ENCODE results near the gene RIC8A.
"Not testable (repeated sequence)": the region's sequence is repeated elsewhere in the genome, so short reads cannot be mapped to it uniquely, and the experiment has no call there.

Gene RIC8A

DNA sequence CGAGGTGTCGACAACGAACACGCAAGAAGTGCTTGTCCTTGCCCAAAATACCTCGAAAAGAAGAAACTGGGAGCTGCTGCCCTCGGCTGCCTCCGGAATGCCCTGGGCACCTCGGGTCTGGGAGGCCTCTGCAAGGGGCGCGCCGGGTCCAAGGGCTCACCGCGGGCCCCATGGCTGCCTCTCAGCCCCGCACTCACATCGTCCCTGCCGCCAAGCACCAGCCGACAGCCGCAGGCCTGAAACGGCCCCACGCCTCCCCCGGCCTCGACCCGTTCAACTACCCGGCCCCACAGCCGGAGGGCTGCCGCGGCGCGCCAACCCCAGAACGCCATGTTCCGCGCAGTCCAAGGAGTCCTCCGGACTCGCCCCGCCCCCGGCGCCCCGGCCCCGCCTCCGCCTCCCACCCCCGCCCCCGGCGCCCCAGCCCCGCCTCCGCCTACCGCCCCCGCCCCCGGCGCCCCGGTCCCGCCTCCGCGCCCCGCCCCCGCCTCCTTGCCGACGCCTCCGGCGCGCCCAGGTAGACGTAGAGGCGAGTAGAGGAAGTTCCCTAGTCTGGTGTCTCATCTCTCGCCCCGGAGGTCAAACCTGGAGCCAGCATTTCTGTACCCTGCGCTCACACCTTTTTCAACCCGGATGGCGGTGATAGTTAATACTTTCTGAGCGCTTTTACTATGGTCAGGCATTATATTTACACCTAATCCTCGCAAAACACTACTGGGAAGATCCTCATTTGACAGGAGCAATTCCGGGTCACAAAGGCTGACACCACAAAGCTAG lies 28.7 kb downstream of the RIC8A start, which contains the start of gene SIRT3:
TSS of gene SIRT3 (minus strand) at position 346 of the 777 bp plus-strand sequence. CDS start at position 332, 14 bp downstream.
- peak within 1 kb of the TSS; percentile 100 for H3K4me3 ChIP-seq (ENCODE audit: low read depth, low read length)
- DNase-seq (ENCODE audit: low read depth): peak; percentile 36

DNA sequence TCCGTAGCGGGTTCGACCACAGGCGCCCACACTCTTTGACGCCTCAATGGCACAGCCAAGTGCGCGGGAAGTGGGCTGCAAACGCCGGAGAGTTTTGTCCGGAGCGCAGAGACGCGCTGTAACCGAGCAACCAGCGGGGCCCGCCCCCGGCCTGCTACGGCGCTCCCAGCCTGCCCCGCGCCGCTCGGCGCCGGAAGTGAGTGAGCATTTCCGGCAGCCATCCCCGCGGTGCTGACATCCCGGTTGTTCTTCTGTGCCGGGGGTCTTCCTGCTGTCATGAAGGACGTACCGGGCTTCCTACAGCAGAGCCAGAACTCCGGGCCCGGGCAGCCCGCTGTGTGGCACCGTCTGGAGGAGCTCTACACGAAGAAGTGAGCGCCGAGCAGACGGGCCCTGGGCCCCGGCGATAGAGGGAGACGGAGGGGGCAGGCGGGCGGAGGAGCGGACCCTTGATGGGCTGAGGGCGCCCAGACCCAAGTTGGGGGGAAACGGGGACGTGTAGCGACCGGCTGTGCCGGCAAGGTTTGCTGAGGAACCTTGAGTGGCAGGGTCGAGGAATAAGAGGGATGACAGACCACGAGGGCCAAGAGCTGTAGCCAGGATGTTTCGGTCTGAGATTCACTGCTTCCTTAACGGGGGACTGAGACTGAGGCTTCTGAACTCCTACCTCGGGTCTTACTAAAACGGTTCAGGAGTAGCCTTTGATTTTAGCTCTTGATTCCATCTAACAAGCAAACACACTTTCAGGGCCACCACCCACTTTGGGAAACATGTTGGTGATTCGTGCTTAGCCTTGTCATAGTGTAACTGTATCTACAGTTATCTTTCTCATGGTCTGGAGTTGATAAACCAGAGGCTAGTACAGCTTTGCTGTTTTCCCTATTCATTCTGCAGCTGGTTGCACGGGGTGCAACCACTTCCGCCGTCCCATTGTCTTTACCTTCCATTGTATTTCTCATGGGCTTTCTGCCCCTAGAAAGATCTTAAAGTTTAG lies 29.6 kb downstream of the RIC8A start, which contains the start of gene PSMD13:
TSS of gene PSMD13 (plus strand) at position 203 of the 994 bp plus-strand sequence. CDS start at position 277, 74 bp downstream.
- H3K4me3 ChIP-seq (ENCODE audit: low read depth, low read length): peak within 1 kb of the TSS; percentile 100
- DNase-seq (ENCODE audit: low read depth): peak; percentile 49

DNA sequence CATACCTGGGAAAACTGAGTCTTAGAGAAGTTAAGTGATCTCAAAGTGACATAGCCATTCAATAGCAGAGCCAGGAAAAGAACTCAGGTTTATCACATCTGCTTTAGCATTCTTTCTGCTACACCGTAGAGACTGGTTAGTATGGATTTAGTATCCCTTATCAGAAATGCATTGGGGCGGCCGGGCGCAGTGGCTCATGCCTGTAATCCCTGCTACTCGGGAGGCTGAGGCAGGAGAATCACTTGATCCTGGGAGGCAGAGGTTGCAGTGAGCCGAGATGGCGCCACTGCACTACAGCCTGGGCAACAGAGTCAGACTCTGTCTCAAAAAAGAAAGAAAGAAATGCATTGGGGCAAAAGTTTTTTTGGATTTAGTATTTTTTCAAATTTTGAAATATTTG lies 30.8 kb downstream of the RIC8A start:
- H3K4me3 ChIP-seq (ENCODE audit: low read depth, low read length); DNase-seq (ENCODE audit: low read depth): not testable (repeated sequence)

DNA sequence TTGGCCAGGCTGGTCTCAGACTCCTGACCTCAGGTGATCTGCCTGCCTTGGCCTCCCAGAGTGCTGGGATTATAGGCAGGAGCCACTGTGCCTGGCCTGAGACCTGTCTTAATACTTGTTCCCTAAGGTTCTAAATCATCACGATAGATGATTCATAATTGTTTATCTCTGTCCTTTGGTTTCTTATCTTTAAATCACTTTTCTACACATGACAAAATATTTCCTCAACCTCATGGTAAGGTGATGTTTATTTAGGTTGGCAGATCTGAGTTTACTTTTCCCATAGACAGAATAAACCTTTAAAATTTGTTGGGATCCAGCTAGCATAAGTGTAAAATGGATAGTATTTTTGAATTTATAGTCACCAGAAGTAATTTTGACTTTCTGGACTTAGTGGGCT lies 32.8 kb downstream of the RIC8A start:
- no peak overlapping the region for H3K4me3 ChIP-seq (ENCODE audit: low read depth, low read length)
- no peak for DNase-seq (ENCODE audit: low read depth)

DNA sequence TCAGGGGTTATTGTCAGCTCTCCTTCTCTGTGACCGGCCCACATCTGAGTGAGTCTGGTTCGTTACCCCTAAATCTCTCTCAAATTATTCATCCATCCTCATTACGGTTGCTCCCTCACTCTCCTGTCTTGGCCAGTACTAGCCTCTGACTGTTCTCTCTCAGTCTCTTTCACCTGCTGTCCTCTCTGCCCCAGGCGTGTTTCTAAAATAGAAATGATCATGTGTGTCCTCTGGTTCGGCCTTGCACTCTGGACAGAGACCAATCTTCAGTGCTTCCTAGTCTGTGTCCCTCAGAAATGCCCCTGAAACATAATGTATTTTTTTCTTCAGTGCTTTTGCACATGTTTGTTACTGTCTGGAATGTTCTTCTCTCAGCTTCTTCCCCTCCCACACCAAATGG lies 34.1 kb downstream of the RIC8A start:
- H3K4me3 ChIP-seq (ENCODE audit: low read depth, low read length): no peak overlapping the region
- DNase-seq (ENCODE audit: low read depth): no peak

- H3K4me3 ChIP-seq (ENCODE audit: low read depth, low read length): no peak overlapping the region
- DNase-seq (ENCODE audit: low read depth): no peak
Measured at GRCh38 chr11:244376-244775, 36.9 kb downstream of the RIC8A start.

GRCh38 chr11:249062-249461 lies 41.6 kb downstream of the RIC8A start:
- DNase-seq (ENCODE audit: low read depth): no peak

GRCh38 chr11:250274-250673 lies 42.8 kb downstream of the RIC8A start:
- DNase-seq (ENCODE audit: low read depth): no peak
- no peak overlapping the region for H3K4me3 ChIP-seq (ENCODE audit: low read depth, low read length)

More at GRCh38 chr11:249062-249461, 41.6 kb downstream of the RIC8A start:
- no peak overlapping the region for H3K4me3 ChIP-seq (ENCODE audit: low read depth, low read length)

DNA sequence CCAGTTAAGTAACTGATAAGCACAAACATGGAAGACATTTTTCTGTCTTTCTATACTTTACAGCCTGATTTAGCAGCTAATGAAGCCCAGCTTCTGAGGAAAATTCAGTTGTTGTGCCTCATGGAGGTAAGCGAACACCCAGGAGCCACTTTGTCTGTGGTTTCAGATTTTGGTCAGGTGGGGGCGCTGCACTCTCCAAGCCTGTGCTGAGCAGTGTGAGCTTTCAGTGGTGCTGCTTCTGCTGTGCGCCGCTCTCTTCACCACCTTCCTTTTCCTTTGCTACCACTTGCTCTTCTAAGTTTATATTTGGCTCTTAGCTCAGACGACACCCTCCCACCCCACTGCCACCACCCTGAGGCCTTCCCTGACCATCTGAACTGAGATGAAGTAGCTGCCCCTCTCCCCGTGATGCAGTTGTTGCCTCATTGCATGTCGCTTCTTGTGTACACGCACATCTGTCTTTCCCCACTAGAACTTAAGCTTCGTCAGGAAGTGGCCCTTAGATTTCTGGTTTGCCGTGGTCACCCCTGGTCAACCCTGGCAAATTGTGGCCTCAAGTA lies 43.3 kb downstream of the RIC8A start:
- DNase-seq (ENCODE audit: low read depth): peak; percentile 8
- H3K4me3 ChIP-seq (ENCODE audit: low read depth, low read length): no peak overlapping the region

GRCh38 chr11:251550-251949 lies 44.0 kb downstream of the RIC8A start:
- no peak overlapping the region for H3K4me3 ChIP-seq (ENCODE audit: low read depth, low read length)
- no peak for DNase-seq (ENCODE audit: low read depth)

DNA sequence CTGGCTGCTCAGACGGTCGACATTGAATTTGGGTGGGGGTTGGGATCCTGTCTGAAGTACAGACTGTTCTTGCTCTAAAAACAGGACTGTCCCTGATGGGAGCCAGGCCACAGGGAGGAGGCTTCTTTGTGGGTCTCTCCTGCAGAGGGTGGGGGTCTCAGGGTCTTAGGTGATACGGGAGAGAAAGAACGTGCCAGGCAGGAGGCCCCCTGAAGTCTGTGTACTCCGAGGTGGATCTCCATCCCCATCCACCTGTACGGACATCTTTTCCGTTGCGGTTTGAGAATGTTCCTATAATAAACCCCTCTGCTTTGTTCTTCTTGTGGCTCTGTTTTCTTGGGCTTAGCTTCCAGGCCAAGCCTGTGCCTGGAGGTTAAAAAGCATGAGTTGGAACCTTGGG lies 45.2 kb downstream of the RIC8A start:
- no peak for DNase-seq (ENCODE audit: low read depth)
- no peak overlapping the region for H3K4me3 ChIP-seq (ENCODE audit: low read depth, low read length)

DNA sequence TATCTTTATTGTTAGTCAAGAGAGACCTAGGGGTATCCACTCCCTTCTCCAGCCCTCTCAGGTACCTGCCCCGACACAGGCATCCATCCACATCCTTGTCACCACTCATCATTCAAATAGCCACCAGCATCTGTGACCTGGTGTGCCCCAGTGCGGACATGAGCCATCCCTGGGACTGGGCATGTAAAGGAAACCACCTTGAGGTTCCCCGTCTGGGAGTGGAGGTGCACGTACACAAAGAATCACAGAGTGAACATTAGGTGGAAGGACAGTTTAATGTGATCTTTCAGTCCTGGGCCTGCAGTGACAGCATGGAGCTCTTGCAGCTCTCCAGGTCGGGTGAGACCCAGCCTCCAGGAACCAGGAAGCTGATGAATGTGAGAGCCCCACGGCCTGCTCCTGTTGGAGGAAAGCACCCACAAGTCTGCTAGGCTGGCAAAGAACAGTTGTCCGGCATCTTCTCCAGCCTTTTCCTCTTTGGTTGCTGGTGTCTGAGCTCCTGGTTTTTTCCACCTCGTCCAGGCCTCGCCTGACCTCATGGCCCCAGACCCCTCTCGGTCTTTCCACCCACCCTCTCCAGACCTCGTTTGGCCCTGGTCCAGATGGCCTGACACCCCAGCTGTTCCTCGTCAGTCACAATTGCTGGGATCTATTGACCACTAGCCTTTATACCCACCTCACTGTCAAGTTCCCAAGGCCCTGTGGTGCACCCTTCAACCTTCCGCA lies 45.8 kb downstream of the RIC8A start:
- no peak for DNase-seq (ENCODE audit: low read depth)

GRCh38 chr11:253886-254270 lies 46.4 kb downstream of the RIC8A start:
- no peak overlapping the region for H3K4me3 ChIP-seq (ENCODE audit: low read depth, low read length)
- DNase-seq (ENCODE audit: low read depth): no peak

More for the DNA sequence above, 45.8 kb downstream of the RIC8A start:
- H3K4me3 ChIP-seq (ENCODE audit: low read depth, low read length): no peak overlapping the region

- H3K4me3 ChIP-seq (ENCODE audit: low read depth, low read length): no peak overlapping the region
- no peak for DNase-seq (ENCODE audit: low read depth)
Measured at GRCh38 chr11:255176-255575, 47.7 kb downstream of the RIC8A start.

DNA sequence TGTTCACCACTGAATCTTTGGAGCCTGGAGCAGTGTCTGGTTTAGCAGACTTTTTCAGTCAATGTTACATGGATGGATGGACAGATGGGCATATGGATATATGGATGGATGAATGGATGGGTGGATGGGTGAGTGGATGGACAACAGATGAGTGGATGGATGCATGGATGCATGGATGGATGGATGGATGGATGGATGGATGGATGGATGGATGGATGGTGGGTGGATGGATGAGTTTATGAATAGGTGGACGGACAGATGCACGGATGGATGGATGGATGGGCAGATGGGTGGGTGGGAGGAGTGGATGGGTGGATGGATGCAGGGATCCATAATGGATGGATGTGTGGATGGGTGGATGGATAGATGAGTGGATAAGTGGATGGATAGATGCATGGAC lies 48.3 kb downstream of the RIC8A start:
- no peak for DNase-seq (ENCODE audit: low read depth)
- no peak overlapping the region for H3K4me3 ChIP-seq (ENCODE audit: low read depth, low read length)

GRCh38 chr11:256952-257737 lies 49.6 kb downstream of the RIC8A start:
- no peak for DNase-seq (ENCODE audit: low read depth)
- no peak overlapping the region for H3K4me3 ChIP-seq (ENCODE audit: low read depth, low read length)

GRCh38 chr11:257766-258493 lies 50.4 kb downstream of the RIC8A start:
- H3K4me3 ChIP-seq (ENCODE audit: low read depth, low read length): no peak overlapping the region
- DNase-seq (ENCODE audit: low read depth): no peak

DNA sequence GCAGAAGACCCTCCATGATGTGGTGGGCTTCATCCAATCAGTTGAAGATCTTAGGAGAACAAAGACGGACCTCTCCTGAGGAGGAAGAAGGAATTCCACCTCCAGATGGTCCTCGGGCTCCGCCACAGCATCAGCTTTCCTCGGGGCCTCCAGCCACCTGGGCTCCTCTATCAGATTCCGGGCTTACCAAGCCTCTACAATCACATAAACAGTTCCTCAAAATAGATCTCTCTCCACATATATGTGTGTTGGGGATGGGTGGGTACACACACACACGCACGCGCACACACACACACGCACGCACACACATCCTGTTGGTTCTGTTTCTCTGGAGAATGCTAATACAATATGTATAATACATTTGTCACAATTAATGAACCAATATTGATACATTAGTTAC lies 51.9 kb downstream of the RIC8A start:
- no peak for DNase-seq (ENCODE audit: low read depth)
- H3K4me3 ChIP-seq (ENCODE audit: low read depth, low read length): no peak overlapping the region
